Ovary (tissue), 9 donors: ENCODE results near the gene NQO1. TPM values are rescaled to one million over a fixed set of nuclear protein-coding genes. Genes with fewer than 3 reads are reported as not detected.

Experiments used
- DNase-seq, 5 donors: peaks; one replicate each; pipeline ENCODE4 v3.0.0-alpha.2; 2019 to 2020
- H3K27ac ChIP-seq, 2 donors: fragments of 200-600 bp; one replicate each; pipeline versions ENCODE4 v1.5.1 to v1.8.0; 2019 to 2022
- H3K27me3 ChIP-seq: fragments of 200-600 bp; one replicate; pipeline ENCODE4 v1.8.0; 2022
- H3K36me3 ChIP-seq: fragments of 200-600 bp; sonication (generic); one replicate; pipeline ENCODE4 v1.5.1; 2019
- H3K4me1 ChIP-seq: one replicate; pipeline ENCODE4 v1.8.1; 2013; ENCODE audit warnings: mild to moderate bottlenecking, moderate library complexity; ENCODE audit not compliant: insufficient read depth
- H3K4me3 ChIP-seq: fragments of 200-600 bp; sonication (generic); one replicate; pipeline ENCODE4 v1.5.1; 2017
- H3K9me3 ChIP-seq, 2 donors: fragments of 200-600 bp in 1 of 2; sonication (generic) in 1 of 2; one replicate each; pipeline versions ENCODE4 v1.5.1 to v1.8.1; 2013 to 2019; ENCODE audit warnings: mild to moderate bottlenecking in 1 of 2, moderate library complexity in 1 of 2
- EP300 ChIP-seq: sonication (generic); formaldehyde crosslinking; IDR thresholded peaks from one replicate; pipeline ENCODE4 v1.6.1; 2017; ENCODE audit warnings: antibody characterized with exemption
- POLR2A ChIP-seq: fragments of 450-650 bp; IDR thresholded peaks from one replicate; pipeline ENCODE4 v1.6.1; 2017; ENCODE audit warnings: antibody characterized with exemption, mild to moderate bottlenecking, moderate library complexity
- WGBS, 3 donors: extraction: QIAGEN DNeasy Blood & Tissue Kit in 1 of 3; methylation state at CpG; one replicate each; pipeline versions ENCODE4 v1.1.5 to v1.1.7; 2013 to 2017; 5-methylcytosine and 5-hydroxymethylcytosine counted together
- intact Hi-C, 4 donors: fragments of 100-400 bp; cut with DNase I; formaldehyde crosslinking; loops; one replicate each; pipeline versions ENCODE4 v1.11.0 to v1.15.1; 2022 to 2023
- polyA plus RNA-seq, 2 donors: library from polyadenylated mRNA; stranded (reverse); fragments of 200-250 nt in 1 of 2; fragments of 350-450 nt in 1 of 2; fragmentation: Illumina TruSeq in 1 of 2; extraction: RNeasy Lipid Tissue Mini Kit (QIAGEN cat#74804) in 1 of 2; gene quantifications; one replicate each; pipeline ENCODE4 v1.2.3, GENCODE V29; 2013 to 2014
- total RNA-seq, 7 donors: library from RNA; depleted of rRNA in 2 of 7; stranded (reverse); fragments of >200 nt in 2 of 7; fragmentation: NEBNext Ultra II Directional in 3 of 7; extraction: Animal tissue kit (Norgen Biotek cat#: 25700) in 3 of 7; gene quantifications; one replicate each; pipeline versions ENCODE4 v1.1.0 to v1.2.4, GENCODE V29; 2016 to 2023
- TF ChIP-seq, protein P1 (sequence below), 3 donors: fragments of 450-650 bp in 2 of 3; fragments of 200-600 bp in 1 of 3; IDR thresholded peaks; one replicate each; pipeline versions ENCODE4 v1.5.1 to v1.8.0; 2016 to 2022; ENCODE audit warnings: antibody characterized with exemption in 3 of 3, mild to moderate bottlenecking in 1 of 3
- donor health status: DM: no; HTN: no; CAD: no; lungs with moderate emphysema.
- donor health status: DM: no; HTN: no; CAD: no.
- donor health status: Bipolar disorder and iron deficiency.
- donor health status: DM: yes; HTN: yes; CAD: no.
- donor health status: DM: no; HTN: no; CAD: no.
- donor health status: DM: yes; HTN: yes; CAD: no.

Gene NQO1
- total and polyA plus RNA-seq, 9 donors = 7.9 to 29.1 (median 11.9) TPM

- H3K27me3 ChIP-seq = no peaks in the 10 kb centered on the region
- H3K9me3 ChIP-seq = no peaks in the 10 kb centered on the region
- intact Hi-C loops = no loop called here
- H3K36me3 ChIP-seq = no peaks in the 10 kb centered on the region
- 91 to 96% (median 92%) methylated on average over 6 of the region's 6 CpGs for WGBS, 3 donors
- no peak overlapping the region for H3K4me3 ChIP-seq
- H3K4me1 ChIP-seq = no peaks in the 10 kb centered on the region
- H3K27ac ChIP-seq = no peak overlapping the region
- no peak for DNase-seq
- TF ChIP-seq EP300 = no peak
- TF ChIP-seq, protein P1, sequence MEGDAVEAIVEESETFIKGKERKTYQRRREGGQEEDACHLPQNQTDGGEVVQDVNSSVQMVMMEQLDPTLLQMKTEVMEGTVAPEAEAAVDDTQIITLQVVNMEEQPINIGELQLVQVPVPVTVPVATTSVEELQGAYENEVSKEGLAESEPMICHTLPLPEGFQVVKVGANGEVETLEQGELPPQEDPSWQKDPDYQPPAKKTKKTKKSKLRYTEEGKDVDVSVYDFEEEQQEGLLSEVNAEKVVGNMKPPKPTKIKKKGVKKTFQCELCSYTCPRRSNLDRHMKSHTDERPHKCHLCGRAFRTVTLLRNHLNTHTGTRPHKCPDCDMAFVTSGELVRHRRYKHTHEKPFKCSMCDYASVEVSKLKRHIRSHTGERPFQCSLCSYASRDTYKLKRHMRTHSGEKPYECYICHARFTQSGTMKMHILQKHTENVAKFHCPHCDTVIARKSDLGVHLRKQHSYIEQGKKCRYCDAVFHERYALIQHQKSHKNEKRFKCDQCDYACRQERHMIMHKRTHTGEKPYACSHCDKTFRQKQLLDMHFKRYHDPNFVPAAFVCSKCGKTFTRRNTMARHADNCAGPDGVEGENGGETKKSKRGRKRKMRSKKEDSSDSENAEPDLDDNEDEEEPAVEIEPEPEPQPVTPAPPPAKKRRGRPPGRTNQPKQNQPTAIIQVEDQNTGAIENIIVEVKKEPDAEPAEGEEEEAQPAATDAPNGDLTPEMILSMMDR (IDR thresholded peaks at IDR 0.05) = no peak
- TF ChIP-seq POLR2A = no peak
Observed at GRCh38 chr16:69721441-69721957, 4.9 kb downstream of the NQO1 start.

DNA sequence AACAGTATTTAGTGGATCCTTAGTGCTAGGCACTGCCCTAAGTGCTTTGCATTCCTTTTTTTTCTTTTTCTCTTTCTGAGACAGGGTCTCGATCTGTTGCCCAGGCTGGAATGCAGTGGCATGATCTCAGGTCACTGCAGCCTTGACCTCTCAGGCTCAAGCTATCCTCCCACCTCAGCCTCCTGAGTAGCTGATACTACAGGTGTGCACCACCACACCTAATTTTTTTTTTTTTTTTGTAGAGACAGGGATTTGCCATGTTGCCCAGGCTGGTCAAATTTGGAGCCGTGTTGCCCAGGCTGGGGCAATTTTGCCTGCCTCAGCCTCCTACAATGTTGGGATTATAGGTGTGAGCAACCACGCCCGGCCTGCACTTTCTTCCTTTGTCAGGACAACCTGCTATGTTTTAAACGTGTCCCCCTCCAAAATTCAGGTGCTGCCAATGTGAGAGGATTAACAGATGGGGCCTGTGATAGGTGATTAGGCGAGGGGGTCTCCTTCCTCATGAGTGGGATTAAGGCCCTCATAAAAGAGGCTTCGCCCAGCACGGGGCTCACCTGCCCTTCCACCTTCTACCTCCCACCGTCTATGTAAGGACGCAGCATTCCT, 5.4 kb downstream of the NQO1 start:
- no peak for TF ChIP-seq EP300
- TF ChIP-seq POLR2A = no peak
- TF ChIP-seq, protein P1 (IDR thresholded peaks at IDR 0.05) = no peak
- H3K27ac ChIP-seq = no peak overlapping the region
- no peak for DNase-seq
- H3K9me3 ChIP-seq = no peaks in the 10 kb centered on the region
- no peaks in the 10 kb centered on the region for H3K36me3 ChIP-seq
- 85 to 93% (median 89%) methylated on average over 10 of the region's 10 CpGs for WGBS, 3 donors
- H3K27me3 ChIP-seq = no peaks in the 10 kb centered on the region
- no peaks in the 10 kb centered on the region for H3K4me1 ChIP-seq
- intact Hi-C loops = no loop called here
- no peak overlapping the region for H3K4me3 ChIP-seq

DNA sequence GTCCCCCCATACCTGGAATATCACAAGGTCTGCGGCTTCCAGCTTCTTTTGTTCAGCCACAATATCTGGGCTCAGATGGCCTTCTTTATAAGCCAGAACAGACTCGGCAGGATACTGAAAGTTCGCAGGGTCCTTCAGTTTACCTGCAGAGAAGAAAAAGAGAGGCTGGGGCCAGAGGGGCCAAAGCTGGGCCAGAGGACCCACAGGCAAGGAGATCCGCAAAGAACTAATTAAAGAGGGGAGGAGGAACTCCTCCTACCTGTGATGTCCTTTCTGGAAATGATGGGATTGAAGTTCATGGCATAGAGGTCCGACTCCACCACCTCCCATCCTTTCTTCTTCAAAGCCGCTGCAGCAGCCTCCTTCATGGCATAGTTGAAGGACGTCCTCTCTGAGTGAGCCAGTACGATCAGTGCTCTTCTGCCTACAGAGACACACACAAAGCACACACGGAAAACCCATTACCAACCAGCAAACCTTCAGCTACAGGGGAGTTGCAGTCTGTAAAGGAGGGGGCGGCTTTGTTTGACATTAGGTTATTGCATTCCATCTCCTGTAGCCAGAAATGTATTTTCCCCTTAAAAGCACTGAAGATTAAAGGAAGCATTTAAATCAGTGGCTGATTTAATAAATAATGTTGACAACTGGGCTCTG, 8.1 kb downstream of the NQO1 start:
- Histone ChIP-seq H3K9me3 (no peaks in the 10 kb centered on the region), H3K27ac (no peak overlapping the region), H3K4me1 (no peaks in the 10 kb centered on the region), H3K36me3 (no peaks in the 10 kb centered on the region), H3K27me3 (no peaks in the 10 kb centered on the region), H3K4me3 (no peak overlapping the region)
- no peak for DNase-seq
- intact Hi-C loops = no loop called here
- TF ChIP-seq POLR2A (no peak), EP300 (no peak)
- TF ChIP-seq, protein P1 (IDR thresholded peaks at IDR 0.05) = no peak
- WGBS, 3 donors = 73 to 78% (median 77%) methylated on average over 10 of the region's 10 CpGs

- H3K27me3 ChIP-seq = no peaks in the 10 kb centered on the region
- no peak for TF ChIP-seq EP300
- TF ChIP-seq POLR2A = no peak
- TF ChIP-seq, protein P1 (IDR thresholded peaks at IDR 0.05) = no peak
- DNase-seq = no peak
- no peak overlapping the region for H3K27ac ChIP-seq
- no peaks in the 10 kb centered on the region for H3K36me3 ChIP-seq
- WGBS, 3 donors = 88 to 93% (median 88%) methylated on average over 6 of the region's 6 CpGs
- no peaks in the 10 kb centered on the region for H3K9me3 ChIP-seq
- H3K4me3 ChIP-seq = no peak overlapping the region
- intact Hi-C loops = no loop called here
- H3K4me1 ChIP-seq = no peaks in the 10 kb centered on the region
Observed at GRCh38 chr16:69717066-69717465, 9.3 kb downstream of the NQO1 start.
